Stimulated activated memory B cell treated with anti-CD40 and anti-IgM and Interleukin-4, amounts not matched to agents 10 μg/mL and 1 μg/mL and 100 μg/mL, for 72 hours (primary cell): ENCODE data around the gene SPRY1.

ENCODE experiments used
- ATAC-seq: fragments of 150-1000 bp; cut with Tn5 transposase; 2 replicates; pipeline ENCODE4 v1.10.0; 2021
- H3K27ac Mint-ChIP-seq: one replicate; pipeline ENCODE4 v1.8.0; 2022; ENCODE audit warnings: mild to moderate bottlenecking, mixed read lengths
- H3K27me3 Mint-ChIP-seq: one replicate; pipeline ENCODE4 v1.8.0; 2022; ENCODE audit warnings: mixed read lengths
- H3K36me3 Mint-ChIP-seq: one replicate; pipeline ENCODE4 v1.8.0; 2022; ENCODE audit warnings: mixed read lengths
- H3K4me1 Mint-ChIP-seq: one replicate; pipeline ENCODE4 v1.8.0; 2022; ENCODE audit warnings: mixed read lengths
- H3K4me3 Mint-ChIP-seq: one replicate; pipeline ENCODE4 v1.8.0; 2022; ENCODE audit warnings: mild to moderate bottlenecking, moderate library complexity, mixed read lengths
- H3K9me3 Mint-ChIP-seq: one replicate; pipeline ENCODE4 v1.8.0; 2022; ENCODE audit warnings: mixed read lengths

SPRY1 gene

DNA sequence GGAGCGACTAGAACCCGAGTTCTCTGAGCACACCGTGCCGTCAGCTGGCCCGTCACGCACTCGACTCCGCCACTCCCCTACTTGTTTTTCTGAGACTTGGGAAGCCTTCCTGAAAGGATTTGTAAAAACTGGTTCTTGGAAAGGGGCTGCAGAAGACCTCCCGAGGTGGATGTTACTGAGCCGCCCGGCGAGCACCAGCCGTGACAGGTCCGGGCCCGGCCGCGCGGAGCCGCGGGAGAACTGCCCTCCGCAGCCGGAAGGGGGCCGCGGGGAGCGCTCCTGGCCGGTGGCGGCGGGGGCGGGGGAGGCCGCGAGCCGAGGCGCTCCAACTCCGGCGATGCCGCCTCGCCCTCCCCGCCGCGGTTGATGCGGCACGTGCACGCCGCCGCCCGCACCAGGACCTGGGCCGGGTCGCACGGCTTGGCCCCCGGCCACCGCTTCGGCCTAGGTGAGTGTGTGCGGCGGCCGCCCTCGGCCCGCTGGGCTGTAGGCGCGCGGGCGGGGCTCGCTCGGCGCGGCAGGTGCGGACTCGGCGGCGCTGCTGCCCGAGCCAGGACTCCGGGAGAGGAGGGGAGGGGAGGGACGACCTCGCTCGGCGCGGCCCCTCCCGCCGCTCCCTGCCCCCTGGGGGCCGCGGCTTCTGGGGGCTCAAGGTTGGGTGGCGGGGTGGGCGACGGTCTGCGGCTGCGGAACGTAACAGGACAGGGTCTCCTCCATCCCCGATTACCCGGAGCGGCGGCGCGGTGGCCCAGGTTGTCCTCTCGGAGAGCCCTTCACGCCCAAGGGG lies 1.7 kb downstream of the SPRY1 start:
- Mint-ChIP-seq H3K4me3 (peak overlapping the region; percentile 79), H3K27me3 (peaks cover 35% of the 10 kb centered on the region), H3K4me1 (peaks cover 31% of the 10 kb centered on the region), H3K9me3 (no peaks in the 10 kb centered on the region), H3K27ac (peak overlapping the region; percentile 74), H3K36me3 (no peaks in the 10 kb centered on the region)
- peak; percentile 80 for ATAC-seq

DNA sequence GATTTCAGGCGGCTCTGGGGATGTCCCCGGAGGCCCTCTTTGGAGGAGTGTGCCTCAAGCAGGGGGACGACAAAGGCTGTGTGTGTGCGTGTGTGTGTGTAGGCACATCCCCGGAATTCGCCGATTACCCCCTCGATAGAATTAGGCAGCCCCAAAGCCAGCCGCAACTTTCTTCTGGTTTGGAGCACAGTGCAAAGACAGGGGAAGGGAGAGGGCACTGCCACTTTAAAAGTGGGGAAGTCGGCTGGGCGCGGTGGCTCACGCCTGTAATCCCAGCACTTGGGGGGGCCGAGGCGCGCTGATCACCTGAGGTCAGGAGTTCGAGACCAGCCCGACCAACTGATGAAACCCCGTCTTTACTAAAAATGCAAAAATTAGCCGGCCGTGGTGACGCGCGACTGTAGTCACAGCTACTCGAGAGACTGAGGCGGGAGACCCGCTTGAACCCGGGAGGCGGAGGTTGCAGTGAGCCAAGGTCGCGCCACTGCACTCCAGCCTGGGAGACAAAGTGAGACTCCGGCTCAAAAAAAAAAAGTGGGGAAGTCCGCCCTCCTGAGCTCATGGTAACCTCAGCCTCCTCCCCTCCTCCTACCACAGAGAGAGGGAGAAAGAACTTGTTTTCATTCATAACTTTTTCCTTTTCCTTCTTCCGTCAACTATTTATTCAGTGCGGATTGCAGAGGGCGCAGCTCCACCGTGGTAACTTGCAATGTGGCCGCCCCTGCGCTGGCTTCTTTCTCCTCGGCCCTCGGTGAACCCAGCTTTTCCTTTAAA lies 2.4 kb downstream of the SPRY1 start:
- no peaks in the 10 kb centered on the region for H3K9me3 Mint-ChIP-seq
- ATAC-seq: peak; percentile 61
- peak overlapping the region; percentile 59 for H3K27ac Mint-ChIP-seq
- H3K27me3 Mint-ChIP-seq: peaks cover 37% of the 10 kb centered on the region
- no peaks in the 10 kb centered on the region for H3K36me3 Mint-ChIP-seq
- H3K4me3 Mint-ChIP-seq: peak overlapping the region; percentile 79
- peaks cover 31% of the 10 kb centered on the region for H3K4me1 Mint-ChIP-seq

DNA sequence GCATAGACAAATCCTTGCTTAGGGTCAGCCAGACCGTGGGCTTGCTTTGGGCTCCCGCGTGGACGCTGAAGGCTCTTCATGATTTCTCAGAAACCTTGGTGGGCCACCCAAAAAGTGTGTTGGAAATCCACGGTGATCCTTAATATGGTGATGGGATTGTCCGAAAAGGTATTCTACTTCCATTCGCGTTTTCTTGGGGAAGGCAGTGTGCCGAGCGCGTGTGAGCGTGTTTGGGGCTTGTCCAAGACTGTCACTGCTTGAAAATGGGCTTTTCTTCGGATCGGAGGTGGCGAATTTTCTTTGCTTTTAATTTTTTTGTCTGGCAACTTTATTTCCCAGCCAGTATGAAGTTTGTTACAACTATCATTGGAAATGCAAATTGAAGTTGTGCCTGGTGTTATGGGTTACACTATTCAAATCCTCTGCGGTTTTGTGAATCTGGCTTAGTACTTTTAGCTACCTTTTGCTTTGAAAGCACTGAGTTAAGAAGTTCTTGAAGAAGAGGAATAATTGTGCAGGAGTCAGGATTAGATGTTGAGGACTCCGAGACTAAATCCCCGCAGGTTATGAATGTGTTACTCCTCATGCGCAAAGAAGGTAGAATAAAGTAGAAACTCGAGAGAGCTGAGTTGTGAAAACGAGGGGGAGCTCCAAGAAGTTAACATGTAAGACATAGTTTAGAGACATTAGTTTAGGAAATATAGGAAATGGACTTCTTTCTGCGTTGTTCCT lies 3.2 kb downstream of the SPRY1 start:
- H3K4me1 Mint-ChIP-seq: peaks cover 31% of the 10 kb centered on the region

DNA sequence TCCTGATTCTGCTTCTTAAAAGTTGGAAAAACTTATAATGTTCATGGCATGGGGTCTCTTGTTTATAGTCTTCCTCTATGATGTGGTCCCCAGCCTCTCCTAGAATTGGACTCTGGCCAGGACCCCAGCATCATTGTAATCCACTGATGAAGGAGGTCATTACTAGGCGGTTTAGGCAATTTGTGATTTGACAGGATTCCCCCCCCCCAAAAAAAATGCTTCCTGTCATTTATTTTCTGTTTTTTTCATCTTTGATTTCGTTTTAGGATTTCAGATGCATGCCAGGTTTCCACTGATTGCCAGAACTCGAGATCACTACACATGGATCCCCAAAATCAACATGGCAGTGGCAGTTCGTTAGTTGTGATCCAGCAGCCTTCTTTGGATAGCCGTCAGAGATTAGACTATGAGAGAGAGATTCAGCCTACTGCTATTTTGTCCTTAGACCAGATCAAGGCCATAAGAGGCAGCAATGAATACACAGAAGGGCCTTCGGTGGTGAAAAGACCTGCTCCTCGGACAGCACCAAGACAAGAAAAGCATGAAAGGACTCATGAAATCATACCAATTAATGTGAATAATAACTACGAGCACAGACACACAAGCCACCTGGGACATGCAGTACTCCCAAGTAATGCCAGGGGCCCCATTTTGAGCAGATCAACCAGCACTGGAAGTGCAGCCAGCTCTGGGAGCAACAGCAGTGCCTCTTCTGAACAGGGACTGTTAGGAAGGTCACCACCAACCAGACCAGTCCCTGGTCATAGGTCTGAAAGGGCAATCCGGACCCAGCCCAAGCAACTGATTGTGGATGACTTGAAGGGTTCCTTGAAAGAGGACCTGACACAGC lies 4.9 kb downstream of the SPRY1 start:
- Mint-ChIP-seq H3K27me3 (peaks cover 37% of the 10 kb centered on the region), H3K4me3 (no peak overlapping the region), H3K4me1 (peaks cover 28% of the 10 kb centered on the region), H3K36me3 (no peaks in the 10 kb centered on the region), H3K9me3 (no peaks in the 10 kb centered on the region), H3K27ac (no peak overlapping the region)
- ATAC-seq: no peak

More for the DNA sequence above, 3.2 kb downstream of the SPRY1 start:
- Mint-ChIP-seq H3K36me3 (no peaks in the 10 kb centered on the region), H3K9me3 (no peaks in the 10 kb centered on the region), H3K4me3 (peak overlapping the region; percentile 79), H3K27me3 (peaks cover 37% of the 10 kb centered on the region), H3K27ac (peak overlapping the region; percentile 59)
- no peak for ATAC-seq

DNA sequence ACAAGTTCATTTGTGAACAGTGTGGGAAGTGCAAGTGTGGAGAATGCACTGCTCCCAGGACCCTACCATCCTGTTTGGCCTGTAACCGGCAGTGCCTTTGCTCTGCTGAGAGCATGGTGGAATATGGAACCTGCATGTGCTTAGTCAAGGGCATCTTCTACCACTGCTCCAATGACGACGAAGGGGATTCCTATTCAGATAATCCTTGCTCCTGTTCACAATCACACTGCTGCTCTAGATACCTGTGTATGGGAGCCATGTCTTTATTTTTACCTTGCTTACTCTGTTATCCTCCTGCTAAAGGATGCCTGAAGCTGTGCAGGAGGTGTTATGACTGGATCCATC lies 5.5 kb downstream of the SPRY1 start:
- Mint-ChIP-seq H3K27ac (no peak overlapping the region), H3K27me3 (peaks cover 37% of the 10 kb centered on the region), H3K4me1 (peaks cover 22% of the 10 kb centered on the region), H3K9me3 (no peaks in the 10 kb centered on the region), H3K36me3 (no peaks in the 10 kb centered on the region), H3K4me3 (no peak overlapping the region)
- ATAC-seq: no peak

DNA sequence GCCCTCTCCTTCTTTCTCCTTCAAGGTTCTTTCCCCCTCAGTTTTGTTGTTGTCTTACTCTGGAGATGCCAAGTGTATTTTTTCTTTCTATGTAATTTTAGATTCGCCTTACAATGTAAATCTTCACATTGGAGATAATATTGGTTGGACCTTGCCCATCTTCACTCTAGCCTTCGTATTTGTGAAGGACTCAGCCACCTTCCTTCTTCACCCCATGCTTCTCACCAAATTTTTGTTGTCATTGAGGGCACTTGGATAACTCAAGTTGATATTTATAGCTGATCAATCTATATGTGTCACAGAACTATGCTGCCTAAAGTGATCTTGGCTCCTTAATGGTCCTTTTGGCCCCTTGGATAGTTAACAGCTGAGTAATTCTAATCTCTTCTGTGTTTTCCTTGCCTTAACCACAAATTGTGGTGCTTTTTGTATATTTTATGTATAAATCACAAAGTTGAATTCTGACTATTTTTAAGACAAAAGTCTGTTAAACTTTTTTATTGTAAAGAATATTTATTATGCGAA lies 6.5 kb downstream of the SPRY1 start:
- Mint-ChIP-seq H3K4me3 (no peak overlapping the region), H3K4me1 (peaks cover 17% of the 10 kb centered on the region), H3K36me3 (no peaks in the 10 kb centered on the region), H3K9me3 (no peaks in the 10 kb centered on the region), H3K27ac (no peak overlapping the region), H3K27me3 (peaks cover 37% of the 10 kb centered on the region)
- ATAC-seq: no peak

DNA sequence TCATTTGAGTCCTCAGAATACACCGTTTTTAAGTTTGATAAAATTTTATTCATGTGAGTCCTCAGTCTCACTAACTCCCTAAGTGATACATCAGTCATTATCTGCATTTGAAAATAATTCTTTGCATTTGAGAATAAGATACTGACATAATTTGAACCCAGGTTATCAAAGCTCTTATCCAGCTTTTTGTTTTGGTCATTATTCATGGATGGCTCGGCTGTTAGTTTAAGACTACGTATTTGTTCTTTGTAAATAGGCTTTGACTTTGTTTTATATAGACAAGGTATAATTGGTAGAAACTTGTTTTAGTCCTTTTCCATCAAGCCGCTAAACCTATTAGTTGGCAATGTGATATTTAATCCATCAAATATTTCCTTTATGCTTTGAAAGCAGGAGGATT lies 7.9 kb downstream of the SPRY1 start:
- Mint-ChIP-seq H3K9me3 (no peaks in the 10 kb centered on the region), H3K27me3 (peaks cover 31% of the 10 kb centered on the region), H3K4me3 (no peak overlapping the region), H3K36me3 (no peaks in the 10 kb centered on the region), H3K4me1 (peaks cover 7% of the 10 kb centered on the region), H3K27ac (no peak overlapping the region)
- no peak for ATAC-seq

DNA sequence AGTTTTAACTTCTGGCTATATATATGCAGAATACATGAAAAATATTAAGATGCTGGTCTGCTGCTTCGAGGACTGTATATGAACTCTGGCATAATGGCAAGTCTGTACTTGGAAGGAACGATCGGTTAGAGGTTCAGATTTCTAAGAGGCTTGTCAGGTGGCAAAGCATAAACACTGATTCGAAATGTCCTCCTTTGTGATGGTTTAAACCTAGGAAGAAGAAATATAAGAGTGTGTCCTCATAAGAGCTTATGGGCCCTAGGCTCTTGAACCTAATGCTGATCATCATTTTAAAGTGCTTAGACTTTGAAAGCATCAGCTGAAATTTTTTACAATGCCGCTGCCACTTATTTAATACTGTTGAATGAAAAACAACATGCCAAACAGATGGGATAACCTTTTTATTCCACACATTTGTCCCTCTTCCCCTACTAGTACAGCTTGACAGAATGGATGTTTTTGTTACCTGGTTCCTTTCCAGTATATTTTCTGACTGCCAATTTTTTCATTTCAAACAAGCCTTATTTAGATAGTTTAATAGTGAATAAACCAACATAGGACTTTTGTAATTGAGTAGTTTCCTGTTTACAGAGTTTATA lies 8.8 kb downstream of the SPRY1 start:
- H3K9me3 Mint-ChIP-seq: no peaks in the 10 kb centered on the region
- no peaks in the 10 kb centered on the region for H3K4me1 Mint-ChIP-seq
- no peak overlapping the region for H3K4me3 Mint-ChIP-seq
- H3K36me3 Mint-ChIP-seq: no peaks in the 10 kb centered on the region
- H3K27me3 Mint-ChIP-seq: peaks cover 23% of the 10 kb centered on the region
- no peak for ATAC-seq
- no peak overlapping the region for H3K27ac Mint-ChIP-seq

DNA sequence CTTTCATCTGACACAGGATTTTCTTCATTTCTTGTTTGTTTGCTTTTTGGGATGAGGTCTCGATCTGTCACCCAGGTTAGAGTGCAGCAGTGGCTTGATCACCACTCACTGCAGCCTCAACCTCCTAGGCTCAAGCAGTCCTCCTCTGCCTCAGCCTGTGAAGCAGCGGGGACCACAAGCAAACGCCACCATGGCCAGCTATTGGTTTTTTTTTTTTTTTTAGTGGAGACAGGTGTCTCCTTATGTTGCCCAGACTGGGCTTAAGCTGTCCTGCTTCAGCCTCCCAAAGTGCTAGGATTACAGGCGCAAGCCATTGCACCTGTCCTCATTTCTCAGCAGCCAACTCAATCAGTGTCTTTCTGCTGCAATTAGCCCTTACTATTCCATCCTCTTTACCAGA lies 10.3 kb downstream of the SPRY1 start:
- ATAC-seq: no peak
- Mint-ChIP-seq H3K4me1 (no peaks in the 10 kb centered on the region), H3K4me3 (no peak overlapping the region), H3K27ac (no peak overlapping the region), H3K27me3 (peaks cover 14% of the 10 kb centered on the region), H3K9me3 (no peaks in the 10 kb centered on the region), H3K36me3 (no peaks in the 10 kb centered on the region)

DNA sequence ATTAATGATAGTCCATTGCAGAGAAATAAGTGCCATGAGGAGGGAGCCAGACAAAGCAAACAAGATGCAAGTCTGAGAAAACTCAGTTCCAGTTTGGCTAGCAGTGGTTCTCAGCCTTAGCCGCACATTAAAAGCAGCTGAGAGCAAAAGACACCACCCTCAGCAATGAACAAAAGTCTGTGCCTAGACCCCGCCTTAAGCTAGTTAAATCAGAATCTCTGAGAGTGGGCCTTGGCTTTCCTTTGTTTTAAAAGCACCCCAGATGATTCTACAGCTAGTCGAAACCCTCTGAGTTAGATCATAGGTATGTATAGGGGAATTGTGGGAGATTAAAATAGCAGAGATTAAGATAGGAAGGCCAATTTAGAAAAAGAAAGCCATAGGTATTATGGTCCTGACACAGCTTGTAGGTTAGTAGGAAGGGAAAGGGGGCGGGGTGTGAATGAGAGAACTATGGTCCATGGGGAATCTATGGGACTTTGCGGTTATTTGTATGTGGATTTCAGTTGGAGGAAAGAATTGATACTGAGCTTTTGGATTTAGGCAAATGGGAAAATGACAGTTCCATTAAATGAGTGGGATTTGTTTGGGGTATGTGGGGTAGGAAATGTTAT lies 12.0 kb downstream of the SPRY1 start:
- no peak for ATAC-seq
- Mint-ChIP-seq H3K27me3 (no peaks in the 10 kb centered on the region), H3K4me3 (no peak overlapping the region), H3K36me3 (no peaks in the 10 kb centered on the region), H3K9me3 (no peaks in the 10 kb centered on the region), H3K27ac (no peak overlapping the region), H3K4me1 (peaks cover 13% of the 10 kb centered on the region)

DNA sequence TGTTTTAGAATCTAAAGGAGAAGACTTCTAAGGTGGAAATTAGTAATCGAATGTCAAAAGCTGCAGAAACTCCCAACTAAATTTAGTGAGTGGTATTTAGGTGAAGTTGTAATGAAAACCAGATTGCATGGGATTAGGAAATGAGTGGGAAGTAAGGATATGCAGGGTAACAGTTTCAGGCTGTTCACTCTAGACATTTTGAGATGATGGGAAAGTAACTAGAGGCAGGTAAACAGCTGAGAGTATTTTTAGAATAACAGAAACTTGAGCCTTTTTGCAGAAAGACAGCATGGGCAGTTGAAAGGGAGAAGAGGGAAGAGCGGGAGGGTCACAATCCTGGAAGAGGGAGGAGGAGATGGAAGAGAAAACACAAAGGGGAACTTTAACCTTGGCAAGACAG lies 12.7 kb downstream of the SPRY1 start:
- peaks cover 13% of the 10 kb centered on the region for H3K4me1 Mint-ChIP-seq

DNA sequence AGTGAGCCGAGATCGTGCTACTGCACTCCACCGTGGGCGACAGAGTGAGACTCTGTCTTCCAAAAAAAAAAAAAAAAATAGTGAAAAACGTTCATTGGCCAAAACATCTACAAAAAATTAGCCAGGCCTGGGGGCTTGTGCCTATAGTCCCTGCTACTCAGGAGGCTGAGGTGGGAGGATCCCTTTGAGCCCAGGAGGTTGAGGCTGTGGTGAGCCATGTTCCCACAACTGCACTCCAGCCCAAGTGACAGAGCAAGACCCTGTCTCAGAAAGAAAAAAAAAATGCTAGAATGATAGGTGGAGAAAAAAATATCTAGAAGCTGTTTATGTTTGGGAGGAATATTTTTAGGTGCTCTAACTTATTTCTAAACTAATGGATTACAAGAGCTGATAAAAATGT lies 14.9 kb downstream of the SPRY1 start:
- H3K4me1 Mint-ChIP-seq: peaks cover 13% of the 10 kb centered on the region
- H3K27me3 Mint-ChIP-seq: no peaks in the 10 kb centered on the region
- H3K27ac Mint-ChIP-seq: no peak overlapping the region
- no peak for ATAC-seq
- H3K9me3 Mint-ChIP-seq: no peaks in the 10 kb centered on the region
- no peaks in the 10 kb centered on the region for H3K36me3 Mint-ChIP-seq
- no peak overlapping the region for H3K4me3 Mint-ChIP-seq

More for the DNA sequence above, 12.7 kb downstream of the SPRY1 start:
- Mint-ChIP-seq H3K36me3 (no peaks in the 10 kb centered on the region), H3K4me3 (no peak overlapping the region), H3K27ac (no peak overlapping the region), H3K27me3 (no peaks in the 10 kb centered on the region), H3K9me3 (no peaks in the 10 kb centered on the region)
- no peak for ATAC-seq

DNA sequence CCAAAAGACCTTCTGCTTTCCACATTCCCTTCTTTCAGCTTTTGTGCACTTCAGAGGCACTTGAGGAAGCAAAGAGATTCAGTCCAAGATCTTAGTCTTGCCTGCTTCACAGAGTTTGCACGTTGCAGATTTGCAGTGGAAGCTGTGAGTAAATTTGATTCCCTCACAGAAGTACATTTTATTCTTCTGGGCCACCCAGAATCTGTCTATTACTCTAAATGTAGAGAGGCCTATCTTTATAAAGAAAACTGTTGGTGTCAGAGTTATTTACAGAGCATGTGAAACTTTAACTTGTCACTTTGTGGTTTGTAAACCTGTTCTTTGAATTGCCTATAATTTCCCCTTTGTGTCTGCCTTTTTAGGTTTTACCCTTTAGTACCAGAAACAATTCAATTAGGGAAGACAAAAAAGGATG lies 15.5 kb downstream of the SPRY1 start:
- Mint-ChIP-seq H3K4me3 (no peak overlapping the region), H3K27me3 (no peaks in the 10 kb centered on the region), H3K36me3 (no peaks in the 10 kb centered on the region), H3K9me3 (no peaks in the 10 kb centered on the region), H3K4me1 (peaks cover 13% of the 10 kb centered on the region), H3K27ac (no peak overlapping the region)
- no peak for ATAC-seq
